Inferior parietal cortex (tissue), 1 donor: ENCODE results near the gene FJX1.
"Not testable (repeated sequence)": the region's sequence is repeated elsewhere in the genome, so short reads cannot be mapped to it uniquely, and the experiment has no call there.

Source experiments
- DNase-seq: peaks from one replicate; pipeline ENCODE4 v3.0.0-alpha.2; 2016; ENCODE audit errors: extremely low spot score

FJX1 gene

GRCh38 chr11:35667257-35667656 is 49.0 kb downstream of the FJX1 start:
- DNase-seq, result no peak

- DNase-seq, result not testable (repeated sequence)
Measured at GRCh38 chr11:35668350-35668749, 50.1 kb downstream of the FJX1 start.
